DMS79 (cell line): ENCODE data around the gene IPO8.
"Not testable (repeated sequence)": the region's sequence is repeated elsewhere in the genome, so short reads cannot be mapped to it uniquely, and the experiment has no call there.

ENCODE experiments used
- DNase-seq: peaks from one replicate; lab custom pipeline; 2025; lab: John Stamatoyannopoulos, UW

The IPO8 gene

DNA sequence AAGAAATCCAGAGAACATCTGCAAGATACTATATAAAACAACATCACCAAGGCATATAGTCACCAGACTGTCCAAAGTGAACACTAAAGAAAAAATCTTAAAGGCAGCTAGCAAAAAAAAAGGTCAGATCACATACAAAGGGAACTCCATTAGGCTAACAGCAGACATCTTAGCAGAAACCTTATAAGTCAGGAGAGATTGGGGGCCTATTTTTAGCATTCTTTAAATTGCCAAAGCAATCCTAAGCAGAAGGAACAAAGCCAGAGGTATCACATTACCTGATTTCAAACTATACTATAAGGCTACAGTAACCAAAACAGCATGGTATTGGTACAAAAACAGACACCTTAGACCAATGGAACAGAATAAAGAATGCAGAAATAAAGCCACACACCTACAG, 92.5 kb downstream of the IPO8 start:
- no peak for DNase-seq

DNA sequence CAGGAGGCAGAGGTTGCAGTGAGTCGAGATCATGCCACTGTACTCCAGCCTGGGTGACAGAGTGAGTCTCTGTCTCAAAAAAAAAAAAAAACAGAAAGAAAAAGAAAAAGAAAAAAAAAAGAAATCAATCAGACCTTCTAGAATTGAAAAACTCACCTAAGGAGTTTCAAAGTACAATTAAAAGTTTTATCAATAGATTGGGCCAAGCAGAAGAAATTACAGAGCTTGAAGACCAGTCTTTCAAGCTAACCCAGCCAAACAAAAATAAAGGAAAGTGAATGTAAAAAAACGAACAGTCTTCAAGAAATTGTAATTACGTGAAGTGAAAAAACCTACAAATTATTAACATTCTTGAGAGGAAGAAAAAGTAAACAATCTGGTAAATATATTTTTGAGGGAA, 93.0 kb downstream of the IPO8 start:
- DNase-seq = no peak

DNA sequence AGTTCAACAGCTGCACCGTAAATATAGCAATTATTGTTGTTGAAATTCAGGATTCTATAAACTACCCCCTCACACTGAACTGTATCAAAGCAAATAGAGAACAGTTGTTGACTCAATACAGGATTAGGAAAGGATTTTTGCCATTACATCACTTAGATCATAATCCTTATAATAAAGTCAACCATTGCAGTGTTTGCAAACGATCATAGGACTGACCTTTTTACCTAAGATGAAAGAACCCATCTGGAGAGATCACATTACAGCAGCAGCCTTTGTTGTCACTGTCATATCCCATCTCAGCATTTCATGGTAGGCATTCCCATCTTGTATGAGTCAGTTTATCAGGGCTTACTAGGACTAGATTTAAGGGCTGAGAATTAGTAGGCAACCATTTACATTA, 96.1 kb downstream of the IPO8 start:
- DNase-seq = no peak

DNA sequence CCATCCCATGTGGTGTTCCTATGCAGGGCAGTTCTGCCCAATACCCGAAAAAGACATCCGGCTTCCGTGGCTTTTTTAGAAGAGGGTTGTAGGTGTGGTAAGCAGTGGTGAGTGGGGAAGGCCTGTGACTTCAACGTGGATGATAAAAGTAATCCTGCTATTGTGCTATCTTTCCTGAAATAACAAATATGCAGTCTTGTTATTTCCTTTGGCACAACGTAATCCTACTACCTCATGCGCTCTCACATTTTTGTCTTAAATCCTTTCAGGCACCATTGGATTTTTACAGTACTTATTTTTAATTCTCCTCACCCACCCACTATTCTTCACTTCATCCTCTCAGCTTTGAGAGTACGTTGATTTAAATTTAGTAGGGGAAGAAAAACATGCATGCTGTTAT, 96.8 kb downstream of the IPO8 start:
- no peak for DNase-seq

DNA sequence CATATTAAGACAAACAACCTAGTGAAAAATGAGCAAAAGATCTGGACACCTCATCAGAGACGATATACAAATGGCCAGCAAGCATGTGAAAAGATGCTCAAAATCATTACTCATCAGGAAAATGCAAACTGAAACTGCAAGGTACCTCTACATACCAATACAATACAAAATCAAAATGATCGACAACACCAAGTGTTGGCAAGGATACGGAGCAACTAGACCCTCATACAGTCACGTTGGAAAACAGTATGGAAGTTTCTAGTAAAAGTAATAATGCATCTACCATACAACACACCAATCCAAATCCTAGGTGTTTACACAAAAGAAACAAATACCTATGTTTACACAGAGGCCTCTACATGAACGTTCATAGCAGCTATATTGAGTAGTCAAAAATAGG, 99.9 kb downstream of the IPO8 start:
- DNase-seq = no peak

DNA sequence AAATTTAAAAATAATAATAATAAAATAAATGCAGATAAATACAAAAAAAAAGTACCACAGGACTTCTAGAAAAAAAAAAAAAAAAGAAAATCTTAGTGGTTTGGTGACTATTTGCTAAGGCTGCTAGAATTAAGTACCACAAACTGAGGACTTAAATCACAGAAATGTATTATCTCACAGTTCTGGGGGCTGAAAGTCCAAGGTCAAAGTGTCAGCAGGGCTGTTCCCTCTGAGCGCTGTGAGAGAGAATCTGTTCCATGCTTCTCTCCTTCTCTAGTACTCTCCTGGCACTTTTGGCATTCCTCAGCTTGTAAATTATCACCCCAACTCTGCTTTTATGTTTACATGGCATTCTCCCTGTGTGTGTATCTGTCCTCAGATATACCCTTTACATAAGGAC, 101.2 kb downstream of the IPO8 start:
- no peak for DNase-seq

DNA sequence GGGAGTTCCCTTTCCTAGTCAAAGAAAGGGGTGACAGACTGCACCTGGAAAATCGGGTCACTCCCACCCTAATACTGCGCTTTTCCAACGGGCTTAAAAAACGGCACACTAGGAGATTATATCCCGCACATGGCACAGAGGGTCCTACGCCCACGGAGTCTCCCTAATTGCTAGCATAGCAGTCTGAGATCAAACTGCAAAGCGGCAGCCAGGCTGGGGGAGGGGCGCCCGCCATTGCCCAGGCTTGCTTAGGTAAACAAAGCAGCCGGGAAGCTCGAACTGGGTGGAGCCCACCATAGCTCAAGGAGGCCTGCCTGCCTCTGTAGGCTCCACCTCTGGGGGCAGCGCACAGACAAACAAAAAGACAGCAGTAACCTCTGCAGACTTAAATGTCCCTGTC, 107.1 kb downstream of the IPO8 start:
- not testable (repeated sequence) for DNase-seq

DNA sequence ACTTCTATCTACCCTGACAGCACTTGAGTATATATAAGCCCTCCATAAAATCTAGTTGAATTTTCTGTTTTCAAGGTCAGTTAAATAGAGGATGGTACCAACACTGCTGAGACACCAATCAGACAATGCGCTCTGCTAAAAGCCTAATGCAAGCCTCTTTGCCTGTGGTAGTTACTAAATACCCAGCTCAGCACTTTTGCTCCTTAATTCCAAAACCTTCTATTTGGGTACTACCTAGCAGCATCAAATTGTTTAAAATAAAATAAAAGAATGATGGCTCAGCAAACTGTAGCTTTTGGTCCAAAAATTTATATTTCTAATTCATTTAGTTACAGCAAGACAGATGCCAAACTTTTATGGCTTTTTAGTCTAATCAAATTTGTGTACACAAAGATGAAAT, 107.9 kb downstream of the IPO8 start:
- DNase-seq = no peak

DNA sequence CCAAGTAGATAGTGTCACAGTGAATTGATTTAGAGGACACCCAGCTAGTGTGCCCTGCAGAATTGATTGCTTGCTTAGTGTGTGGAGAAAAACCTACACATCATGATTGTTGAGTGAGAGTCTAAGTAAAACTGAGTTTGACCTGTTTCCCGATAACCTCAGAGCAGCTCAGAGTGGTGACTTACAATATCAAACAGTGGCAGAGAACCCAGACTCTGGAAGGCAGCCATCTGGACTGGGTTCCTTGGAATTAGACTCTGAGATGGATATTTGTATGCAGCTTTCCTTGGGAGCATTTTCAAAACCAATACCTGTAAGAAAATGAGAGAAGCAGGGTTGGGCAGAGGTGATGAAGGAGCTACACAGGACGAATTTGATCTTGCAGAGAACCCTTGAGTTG, 109.8 kb downstream of the IPO8 start:
- no peak for DNase-seq

DNA sequence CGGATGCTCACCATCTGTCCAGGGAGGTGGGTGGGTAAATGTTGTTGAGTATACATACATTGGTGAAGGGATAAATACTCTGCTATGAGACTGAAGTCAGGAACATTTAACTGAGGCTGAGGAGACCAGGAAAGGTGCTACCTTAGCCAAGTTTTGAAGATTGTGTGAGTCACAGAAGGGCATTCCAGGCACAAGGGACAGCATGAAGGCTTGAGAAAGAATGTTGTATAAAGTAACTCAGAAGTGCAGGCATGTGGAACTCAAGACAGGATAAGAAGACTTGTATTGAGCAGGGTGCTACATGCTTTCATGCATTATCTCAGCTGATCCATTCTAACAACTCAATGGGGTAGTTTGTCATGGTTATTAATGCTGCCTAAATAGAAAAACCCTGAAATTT, 112.7 kb downstream of the IPO8 start:
- no peak for DNase-seq

DNA sequence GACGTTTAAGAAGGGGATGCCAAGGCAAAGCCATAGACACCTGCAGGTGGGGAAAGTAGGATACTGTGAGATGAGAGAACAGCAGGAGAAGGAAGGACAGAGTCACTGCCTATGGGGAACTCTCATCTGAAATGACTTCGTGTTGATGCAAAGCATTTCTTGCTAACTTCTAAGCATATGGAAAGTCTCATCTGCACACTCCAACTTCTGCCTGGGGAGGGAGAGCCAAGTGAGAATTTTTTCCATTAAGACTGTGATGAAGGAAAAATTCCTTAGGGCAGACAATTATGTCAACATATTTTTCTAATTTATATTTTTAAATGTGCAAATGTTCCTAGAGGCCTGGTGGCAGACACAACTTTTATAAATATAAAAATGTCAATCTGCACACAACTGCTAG, 115.3 kb downstream of the IPO8 start:
- no peak for DNase-seq
